ENCODE results near the gene NEURL4.

- TF ChIP-seq POLR2AphosphoS5 (IDR thresholded peaks at IDR 0.05; ENCODE audit: low read depth) (no peak), CTCF (IDR thresholded peaks at IDR 0.05; ENCODE audit: insufficient read depth, low read length) (no peak), GABPA (IDR thresholded peaks at IDR 0.05; ENCODE audit: low read depth) (no peak), REST (IDR thresholded peaks at IDR 0.05; ENCODE audit: insufficient replicate concordance, low read depth) (no peak), SPI1 (IDR thresholded peaks at IDR 0.05; ENCODE audit: borderline replicate concordance, low read depth) (no peak)
Observed at GRCh38 chr17:7307686-7308624, 21.2 kb downstream of the NEURL4 start.

Measured in HL-60 (cell line).